K562 (cell line): ENCODE measurements around the gene YBX1. TPM values are rescaled to one million over a fixed set of nuclear protein-coding genes. Genes with fewer than 3 reads are reported as not detected.
A peak's percentile ranks its signal among the peaks of the same experiment; 100 is the strongest.

Experiments used
- ASH1L ChIP-seq: fragments of 450-650 bp; IDR thresholded peaks from 2 replicates; pipeline ENCODE4 v1.6.1; 2018; ENCODE audit warnings: borderline replicate concordance, mild to moderate bottlenecking, low read depth; ENCODE audit not compliant: partially characterized antibody
- CHD2 ChIP-seq: IDR thresholded peaks from 2 replicates; pipeline ENCODE4 v1.6.1; 2011; ENCODE audit warnings: low read depth, low read length
- GTF2A2 ChIP-seq: IDR thresholded peaks from 2 replicates; pipeline ENCODE4 v1.6.1; 2016; ENCODE audit warnings: mild to moderate bottlenecking, missing genetic modification characterization, missing compliant biosample characterization
- JUNB ChIP-seq: fragments of 450-650 bp; formaldehyde crosslinking; conservative IDR thresholded peaks from 2 replicates; pipeline ENCODE4 v1.4.0; 2020; ENCODE audit warnings: mild to moderate bottlenecking
- L3MBTL2 ChIP-seq: fragments of 450-650 bp; IDR thresholded peaks from 2 replicates; pipeline ENCODE4 v1.6.1; 2016; ENCODE audit warnings: mild to moderate bottlenecking, moderate library complexity
- MED1 ChIP-seq: sonication (generic); formaldehyde crosslinking; IDR thresholded peaks from 2 replicates; pipeline ENCODE4 v1.8.1; 2023; ENCODE audit warnings: missing genetic modification reagents, borderline replicate concordance
- MXI1 ChIP-seq: IDR thresholded peaks from 2 replicates; pipeline ENCODE4 v1.6.1; 2011; ENCODE audit warnings: low read depth, mild to moderate bottlenecking, improper control_type of control experiment, low read length
- PCBP1 ChIP-seq: fragments of 200-400 bp; formaldehyde crosslinking; IDR thresholded peaks from 2 replicates; pipeline ENCODE4 v1.6.1; 2018; ENCODE audit warnings: mild to moderate bottlenecking, low read depth, low read length; ENCODE audit not compliant: poor library complexity, severe bottlenecking
- SIX5 ChIP-seq, 2 experiments: IDR thresholded peaks; 2 replicates each; pipeline ENCODE4 v1.6.1; 2011; ENCODE audit warnings: low read length in 2 of 2, borderline replicate concordance in 1 of 2, low read depth in 1 of 2, mild to moderate bottlenecking in 1 of 2, moderate library complexity in 1 of 2; ENCODE audit not compliant: insufficient read depth in 1 of 2
- SNIP1 ChIP-seq: fragments of 450-650 bp; IDR thresholded peaks from 2 replicates; pipeline ENCODE4 v1.7.1; 2017; ENCODE audit warnings: low read depth, mild to moderate bottlenecking
- SP2 ChIP-seq: IDR thresholded peaks from 2 replicates; pipeline ENCODE4 v1.6.1; 2011; ENCODE audit warnings: mild to moderate bottlenecking, low read depth, low read length, moderate library complexity; ENCODE audit not compliant: poor library complexity, severe bottlenecking; ENCODE audit errors: extremely low read depth
- USF2 ChIP-seq: sonication (generic); formaldehyde crosslinking; IDR thresholded peaks from 2 replicates; pipeline ENCODE4 v1.5.0; 2020; ENCODE audit warnings: missing genetic modification reagents
- ZBTB1 ChIP-seq: sonication (generic); formaldehyde crosslinking; IDR thresholded peaks from 2 replicates; pipeline ENCODE4 v1.8.1; 2023; ENCODE audit warnings: missing genetic modification reagents, low read depth, mild to moderate bottlenecking, borderline replicate concordance
- ZNF780A ChIP-seq: fragments of 250-450 bp; sonication (Bioruptor Pico); IDR thresholded peaks from 2 replicates; pipeline ENCODE4 v1.5.0; 2021; ENCODE audit warnings: mild to moderate bottlenecking
- ZNF785 ChIP-seq: fragments of 250-450 bp; sonication (Bioruptor Pico); IDR thresholded peaks from 2 replicates; pipeline ENCODE4 v1.4.0; 2020; ENCODE audit warnings: mild to moderate bottlenecking
- polyA plus RNA-seq, 8 experiments: library from polyadenylated mRNA; depleted of rRNA in 4 of 8; stranded (reverse) in 5 of 8; unstranded in 3 of 8; fragments of >200 nt; fragmentation: Nextera tagmentation in 2 of 8; fragmentation: Illumina TruSeq in 1 of 8; extraction: Ambion mirVana in 2 of 8; extraction: Trizol in 1 of 8; gene quantifications; 2 replicates each; pipeline versions ENCODE4 v1.2.1 to v1.2.3, GENCODE V29; 2011 to 2014; ENCODE audit warnings: inconsistent platforms in 1 of 8, missing spikeins in 1 of 8
- total RNA-seq, 7 experiments: library from RNA; depleted of rRNA in 6 of 7; stranded (reverse); fragments of >200 nt in 6 of 7; fragmentation: Illumina TruSeq in 2 of 7; extraction: Trizol in 2 of 7; gene quantifications; 2 replicates each; pipeline versions ENCODE4 v1.2.1 to v1.2.3, GENCODE V29; 2011 to 2021; ENCODE audit warnings: low replicate concordance in 1 of 7
- TF ChIP-seq, protein P1 (sequence below): sonication (generic); formaldehyde crosslinking; IDR thresholded peaks from 2 replicates; pipeline ENCODE4 v1.8.0; 2022; ENCODE audit warnings: missing genetic modification reagents, mild to moderate bottlenecking, moderate library complexity, borderline replicate concordance
- TF ChIP-seq, protein P2 (sequence below): fragments of 250-450 bp; sonication (Bioruptor Pico); IDR thresholded peaks from 2 replicates; pipeline ENCODE4 v1.5.0; 2021; ENCODE audit warnings: mild to moderate bottlenecking, borderline replicate concordance

YBX1 gene
- total and polyA plus RNA-seq, 9 of the 15 experiments (the other 6 are each of a cell fraction or from before 2014, with no cell fraction given) = 363 to 1,955 (median 1,216) TPM

DNA sequence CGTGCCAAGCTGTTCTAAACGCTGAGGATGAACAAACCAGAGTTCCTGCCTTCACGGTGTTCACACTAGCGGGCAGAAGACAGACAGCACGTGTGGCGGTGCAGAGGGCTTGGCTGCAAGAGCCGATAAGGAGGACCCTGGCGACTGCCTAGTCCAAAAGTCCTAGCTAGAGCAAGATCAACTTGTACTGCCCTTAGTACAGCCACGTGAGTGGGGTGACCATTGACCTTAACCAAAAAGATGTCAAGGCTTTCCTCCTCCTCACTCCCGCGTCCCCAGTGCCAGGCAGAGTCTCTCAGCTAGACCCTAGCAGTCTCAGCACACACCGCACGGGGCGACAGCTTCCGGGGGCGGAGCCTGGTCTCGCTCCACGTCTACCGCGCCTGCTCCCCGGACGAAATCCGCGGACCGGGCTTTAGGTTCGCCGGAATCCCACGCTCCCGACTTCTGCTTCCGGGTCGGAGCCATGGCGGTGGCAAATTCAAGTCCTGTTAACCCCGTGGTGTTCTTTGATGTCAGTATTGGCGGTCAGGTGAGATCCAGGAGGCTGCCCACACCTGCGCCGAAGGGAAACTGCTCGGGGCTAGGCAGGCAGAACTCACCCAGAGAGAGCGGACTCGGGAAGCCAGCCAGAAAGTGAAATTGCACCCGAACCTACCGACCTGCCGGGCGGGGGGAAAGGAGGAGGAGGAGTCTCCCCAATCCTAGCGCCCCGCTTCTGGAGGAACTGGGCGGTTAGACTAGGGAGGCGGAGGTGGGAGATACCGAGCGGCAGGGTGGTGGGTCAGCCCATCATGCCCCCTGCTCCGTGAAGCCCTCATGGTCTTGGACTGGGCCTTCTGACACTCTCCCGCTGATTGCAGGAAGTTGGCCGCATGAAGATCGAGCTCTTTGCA is 24.0 kb upstream of the YBX1 start, which contains the start of gene PPIH (continued):
- TF ChIP-seq SP2 (peak; percentile 19), USF2 (CRISPR knock-in tag) (peak; percentile 60), ZNF780A (CRISPR knock-in tag) (no peak), MED1 (CRISPR knock-in tag) (no peak), PCBP1 (no peak), SIX5 (IDR thresholded peaks at IDR 0.05; ENCODE audit: borderline replicate concordance in 1 of 2, insufficient read depth in 1 of 2, low read depth in 1 of 2, low read length in 2 of 2) (peak; percentile 26 to 49; a peak in 3 of 4 replicates), CHD2 (no peak), SNIP1 (no peak), L3MBTL2 (peak; percentile 99), JUNB (no peak), ZBTB1 (CRISPR knock-in tag) (no peak; the same call in 1 of the 2 replicates), GTF2A2 (tag) (no peak), MXI1 (peak; percentile 15), ASH1L (peak; percentile 26), ZNF785 (CRISPR knock-in tag) (no peak)
- TF ChIP-seq, protein P1, sequence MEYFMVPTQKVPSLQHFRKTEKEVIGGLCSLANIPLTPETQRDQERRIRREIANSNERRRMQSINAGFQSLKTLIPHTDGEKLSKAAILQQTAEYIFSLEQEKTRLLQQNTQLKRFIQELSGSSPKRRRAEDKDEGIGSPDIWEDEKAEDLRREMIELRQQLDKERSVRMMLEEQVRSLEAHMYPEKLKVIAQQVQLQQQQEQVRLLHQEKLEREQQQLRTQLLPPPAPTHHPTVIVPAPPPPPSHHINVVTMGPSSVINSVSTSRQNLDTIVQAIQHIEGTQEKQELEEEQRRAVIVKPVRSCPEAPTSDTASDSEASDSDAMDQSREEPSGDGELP = peak; percentile 86
- TF ChIP-seq, protein P2, sequence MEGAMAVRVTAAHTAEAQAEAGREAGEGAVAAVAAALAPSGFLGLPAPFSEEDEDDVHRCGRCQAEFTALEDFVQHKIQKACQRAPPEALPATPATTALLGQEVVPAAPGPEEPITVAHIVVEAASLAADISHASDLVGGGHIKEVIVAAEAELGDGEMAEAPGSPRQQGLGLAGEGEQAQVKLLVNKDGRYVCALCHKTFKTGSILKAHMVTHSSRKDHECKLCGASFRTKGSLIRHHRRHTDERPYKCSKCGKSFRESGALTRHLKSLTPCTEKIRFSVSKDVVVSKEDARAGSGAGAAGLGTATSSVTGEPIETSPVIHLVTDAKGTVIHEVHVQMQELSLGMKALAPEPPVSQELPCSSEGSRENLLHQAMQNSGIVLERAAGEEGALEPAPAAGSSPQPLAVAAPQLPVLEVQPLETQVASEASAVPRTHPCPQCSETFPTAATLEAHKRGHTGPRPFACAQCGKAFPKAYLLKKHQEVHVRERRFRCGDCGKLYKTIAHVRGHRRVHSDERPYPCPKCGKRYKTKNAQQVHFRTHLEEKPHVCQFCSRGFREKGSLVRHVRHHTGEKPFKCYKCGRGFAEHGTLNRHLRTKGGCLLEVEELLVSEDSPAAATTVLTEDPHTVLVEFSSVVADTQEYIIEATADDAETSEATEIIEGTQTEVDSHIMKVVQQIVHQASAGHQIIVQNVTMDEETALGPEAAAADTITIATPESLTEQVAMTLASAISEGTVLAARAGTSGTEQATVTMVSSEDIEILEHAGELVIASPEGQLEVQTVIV (CRISPR knock-in tag) = no peak
